GM11168 (cell line): ENCODE data around the gene DMTF1.

ENCODE experiments used
- in situ Hi-C: fragments of 300-500 bp; cut with MboI; formaldehyde crosslinking; loops from one replicate; pipeline ENCODE4 v1.12.0; 2022; ENCODE audit warnings: low sequenced_read_pairs; ENCODE audit not compliant: unreplicated experiment

DMTF1 gene

DNA sequence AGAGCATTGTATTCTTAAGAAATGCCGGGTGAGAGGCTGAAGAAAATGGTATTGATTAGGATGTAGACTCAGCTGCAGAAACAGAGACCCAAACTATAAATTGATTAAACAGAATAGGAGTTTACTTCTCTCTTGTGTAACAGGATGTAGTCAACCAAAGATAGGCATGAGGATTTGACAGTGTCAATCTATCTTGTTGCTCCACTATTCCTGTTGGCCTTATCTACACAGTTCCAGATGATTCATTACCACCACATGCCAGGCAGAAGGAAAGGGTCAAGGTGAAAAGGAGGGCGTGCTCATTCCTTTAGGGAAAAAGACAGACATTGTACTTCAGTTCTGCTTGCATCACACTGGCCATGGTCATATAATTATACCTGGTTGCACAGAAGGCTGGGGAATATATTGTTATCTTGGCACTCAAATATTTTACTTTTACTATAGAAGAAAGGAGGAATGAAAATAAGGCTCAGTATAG is 11.9 kb upstream of the DMTF1 start:
- in situ Hi-C loops, result no loop called here

DNA sequence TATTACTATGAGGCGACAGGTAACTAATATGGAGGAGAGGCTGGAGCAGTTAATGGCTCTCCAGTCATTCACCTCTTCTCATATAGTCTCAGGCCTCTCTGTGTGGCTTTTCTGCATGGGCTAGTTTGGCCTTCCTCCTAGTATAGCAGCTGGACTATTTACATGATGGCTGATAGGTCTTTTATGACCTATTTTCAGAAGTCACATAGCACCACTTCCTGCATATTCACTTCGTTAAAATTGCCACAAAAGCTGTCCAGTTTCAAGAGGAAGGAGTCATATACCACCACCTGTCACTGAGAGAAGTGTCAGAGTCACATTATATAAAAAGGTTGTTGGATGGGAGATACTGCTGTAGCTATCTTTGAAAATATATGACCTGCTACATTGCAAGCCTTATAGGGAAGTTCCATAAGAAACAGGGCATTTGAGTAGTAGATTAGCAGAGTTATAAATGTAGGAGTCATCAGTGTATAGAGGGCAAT is 8.0 kb upstream of the DMTF1 start:
- in situ Hi-C loops, result no loop called here

DNA sequence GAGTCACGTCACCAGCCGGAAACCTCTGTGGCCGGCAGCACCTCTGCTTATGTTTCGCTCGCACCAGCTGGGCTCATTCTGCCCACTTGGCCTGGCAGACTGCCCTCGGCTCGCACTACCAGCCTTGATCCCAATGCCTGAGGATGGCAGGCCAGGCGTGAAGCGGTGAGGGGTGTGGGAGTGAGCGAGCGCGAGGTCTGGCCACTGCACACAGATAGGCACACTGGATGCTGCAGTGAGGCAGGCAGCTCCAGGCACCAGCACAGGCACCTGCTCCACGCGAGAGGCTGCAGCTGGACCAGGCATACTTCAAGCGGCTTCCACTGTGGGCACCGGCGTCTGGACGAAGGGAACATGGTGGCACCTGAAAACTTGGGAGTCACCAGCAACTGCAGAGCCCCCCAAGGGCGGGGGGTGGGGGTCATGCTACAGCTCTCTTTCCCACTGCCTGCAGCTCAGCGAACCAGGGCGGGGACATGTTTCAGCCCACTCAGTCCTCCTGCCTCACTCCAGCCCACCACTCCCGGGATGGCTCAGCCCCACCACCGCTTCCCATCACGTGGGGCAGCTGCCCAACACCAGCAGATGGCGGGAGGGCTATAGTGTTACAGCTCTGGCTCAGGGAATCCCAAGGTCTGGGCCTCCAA is 5.4 kb upstream of the DMTF1 start:
- in situ Hi-C loops, result loop anchor here (5.0 kb wide), 1 partner anchor 210 kb away; no protein-coding TSS in a partner anchor

- in situ Hi-C loops, result loop anchor here (5.0 kb wide), 1 partner anchor 210 kb away; no protein-coding TSS in a partner anchor
These were observed 4.8 kb upstream of the DMTF1 start for GRCh38 chr7:87147500-87147899.

DNA sequence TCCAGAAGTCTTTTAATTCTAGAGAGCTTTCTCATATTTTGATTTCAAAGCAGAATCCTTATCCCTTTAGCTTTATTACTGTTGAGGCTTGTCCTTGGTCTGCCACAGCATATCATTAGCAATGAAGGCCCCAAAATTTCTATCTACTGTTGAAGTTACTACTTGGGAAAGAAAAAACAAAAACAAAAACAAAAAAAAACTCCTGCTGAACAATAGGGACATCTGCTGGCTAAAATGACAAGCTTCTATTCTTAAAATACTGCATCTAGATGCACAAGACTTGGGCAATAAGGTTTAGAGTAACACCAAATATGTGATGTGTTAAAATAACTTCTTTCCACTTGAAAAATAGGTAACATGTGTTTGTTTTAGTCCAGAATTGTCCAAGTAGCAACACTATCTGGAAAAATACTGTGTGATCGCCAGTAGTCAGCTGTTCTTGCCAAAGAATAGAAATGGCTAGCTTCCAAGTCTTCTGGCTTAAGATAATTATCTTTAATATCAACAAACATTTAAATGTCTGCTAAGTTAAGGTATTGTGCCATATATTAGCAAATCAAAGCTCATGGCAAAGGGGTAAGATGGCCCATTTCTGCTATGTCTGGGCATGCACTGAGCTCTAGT is 3.8 kb upstream of the DMTF1 start:
- in situ Hi-C loops, result loop anchor here (5.0 kb wide), 1 partner anchor 211 kb away; no protein-coding TSS in a partner anchor

GRCh38 chr7:87151002-87151728 is 1.1 kb upstream of the DMTF1 start:
- in situ Hi-C loops, result no loop called here

- in situ Hi-C loops, result no loop called here
These were observed 533 bp upstream of the DMTF1 start for GRCh38 chr7:87151729-87152111.

- in situ Hi-C loops, result no loop called here
These were observed 816 bp downstream of the DMTF1 start for GRCh38 chr7:87152897-87153641.

DNA sequence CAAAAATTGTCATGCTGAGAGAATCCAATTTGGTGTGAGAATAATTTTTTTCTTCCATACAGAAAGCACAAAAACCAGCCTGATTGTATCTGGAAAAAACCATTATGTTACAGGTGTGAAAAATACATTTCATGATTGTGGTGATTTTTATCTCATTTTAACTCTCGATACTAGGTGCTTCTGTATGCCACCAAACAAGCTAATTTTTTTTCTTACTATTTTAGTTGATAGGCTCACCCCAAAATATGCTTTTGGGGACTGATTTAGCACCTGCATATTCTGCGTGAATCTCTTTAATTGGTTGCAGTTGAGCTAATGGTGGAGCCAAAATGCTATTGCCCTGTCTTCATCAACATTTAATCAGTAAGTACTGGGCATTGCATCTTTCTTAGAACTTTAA is 1.9 kb downstream of the DMTF1 start:
- in situ Hi-C loops, result no loop called here

DNA sequence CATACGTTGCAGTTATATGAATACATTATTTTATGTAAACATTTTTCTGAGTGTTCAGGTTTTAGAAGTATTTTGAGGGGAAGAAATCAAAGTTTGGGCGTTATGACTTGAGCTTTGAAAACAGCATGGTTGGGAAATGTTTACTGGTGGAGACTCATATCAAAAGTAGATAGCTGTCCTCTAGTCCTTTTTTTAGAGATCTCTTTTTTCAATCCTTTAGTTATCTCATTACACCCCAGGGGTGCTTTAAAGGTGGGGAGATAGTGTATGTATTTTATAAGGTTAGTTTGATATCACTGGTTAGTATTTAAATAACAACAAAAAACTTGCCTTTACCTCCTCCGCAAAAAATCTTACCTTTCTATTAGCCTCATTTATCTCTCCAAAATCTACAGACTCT is 2.3 kb downstream of the DMTF1 start:
- in situ Hi-C loops, result no loop called here

- in situ Hi-C loops, result no loop called here
These were observed 3.5 kb downstream of the DMTF1 start for GRCh38 chr7:87155788-87156187.

- in situ Hi-C loops, result no loop called here
These were observed 4.5 kb downstream of the DMTF1 start for GRCh38 chr7:87156709-87157108.

- in situ Hi-C loops, result no loop called here
These were observed 7.3 kb downstream of the DMTF1 start for GRCh38 chr7:87159538-87159937.

DNA sequence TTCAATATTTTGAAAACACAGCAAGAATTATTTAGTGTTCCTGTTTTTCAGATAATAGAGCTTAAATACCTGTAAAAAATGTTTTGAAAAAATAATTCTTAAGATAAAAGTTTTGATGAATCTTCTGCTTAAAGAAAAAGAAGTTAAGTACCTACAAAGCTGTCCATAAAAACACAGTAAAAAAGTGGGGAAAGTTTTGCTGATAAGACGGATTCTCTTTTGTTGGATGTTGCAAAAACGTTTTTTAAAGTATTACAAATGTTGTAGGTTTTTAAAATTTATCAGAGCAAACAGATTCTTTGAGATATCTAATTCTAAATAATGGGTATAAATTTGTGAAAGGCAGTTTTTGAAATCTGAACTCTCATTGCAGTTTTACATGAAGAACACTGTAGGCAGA is 12.2 kb downstream of the DMTF1 start:
- in situ Hi-C loops, result no loop called here

- in situ Hi-C loops, result no loop called here
These were observed 18.6 kb downstream of the DMTF1 start for GRCh38 chr7:87170828-87171227.

- in situ Hi-C loops, result no loop called here
These were observed 19.2 kb downstream of the DMTF1 start for GRCh38 chr7:87171282-87171934.

GRCh38 chr7:87173471-87173870 is 21.2 kb downstream of the DMTF1 start:
- in situ Hi-C loops, result no loop called here

- in situ Hi-C loops, result no loop called here
These were observed 26.1 kb downstream of the DMTF1 start for GRCh38 chr7:87178320-87178719.

- in situ Hi-C loops, result no loop called here
These were observed 26.9 kb downstream of the DMTF1 start for GRCh38 chr7:87179180-87179579.

GRCh38 chr7:87187120-87187519 is 34.9 kb downstream of the DMTF1 start:
- in situ Hi-C loops, result no loop called here
